Caki2 (cell line): ENCODE measurements around the gene LRBA. TPM values are rescaled to one million over a fixed set of nuclear protein-coding genes. Genes with fewer than 3 reads are reported as not detected.

Source experiments
- DNase-seq: peaks from one replicate; pipeline ENCODE4 v3.0.0-alpha.2; 2015; ENCODE audit warnings: low read depth
- in situ Hi-C: cut with HindIII; loops from 2 replicates; pipeline ENCODE4 v1.10.0; 2016; ENCODE audit warnings: low sequenced_read_pairs, low pct_unique_long_range_greater_than_20kb, mixed read lengths
- total RNA-seq: library from RNA; depleted of rRNA; stranded (reverse); fragments of >200 nt; shearing (Covaris generic); gene quantifications from 2 replicates; pipeline ENCODE4 v1.2.3, GENCODE V29; 2014; ENCODE audit warnings: low replicate concordance

LRBA gene
- total RNA-seq, 1 experiment from 2014 or later, result 23.3 TPM

DNA sequence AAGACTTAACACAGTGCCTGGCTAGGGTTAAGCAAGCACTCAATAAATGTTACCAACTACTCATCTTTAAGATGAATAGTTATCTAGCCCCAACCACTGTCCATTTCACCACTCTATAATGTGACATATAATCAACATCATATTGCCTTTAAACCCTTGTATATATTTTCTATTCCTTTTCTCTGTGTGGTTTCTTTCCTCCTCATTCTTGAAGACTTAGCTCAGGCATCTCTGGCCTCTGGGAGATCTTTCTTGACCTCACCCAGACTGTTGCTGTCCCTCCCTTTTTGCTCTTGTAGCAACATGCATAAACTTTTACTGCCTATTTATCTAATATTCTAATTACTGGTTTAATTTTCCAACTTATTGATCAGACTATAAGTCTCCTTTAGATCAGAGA is 683.0 kb downstream of the LRBA start:
- in situ Hi-C loops, result no loop called here
- no peak for DNase-seq

DNA sequence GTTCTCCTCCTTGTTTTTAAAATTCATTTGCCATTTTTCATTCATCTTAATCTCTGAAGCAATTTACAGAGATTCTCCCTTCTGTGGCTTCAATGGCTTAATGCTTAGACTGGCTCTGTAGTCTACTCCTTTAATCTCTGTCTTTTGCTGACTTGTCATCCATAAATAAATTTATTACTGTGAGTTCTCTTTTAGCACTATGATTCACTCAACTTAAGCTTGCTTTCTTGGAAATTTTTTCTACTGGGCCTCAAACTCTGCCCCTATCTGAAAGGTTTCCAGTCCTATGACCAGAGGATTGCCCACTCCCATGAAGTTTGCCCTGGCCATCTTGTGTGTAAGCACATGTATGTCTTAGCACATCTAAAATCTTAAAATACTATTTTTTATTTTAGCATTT is 685.7 kb downstream of the LRBA start:
- no peak for DNase-seq
- in situ Hi-C loops, result no loop called here

DNA sequence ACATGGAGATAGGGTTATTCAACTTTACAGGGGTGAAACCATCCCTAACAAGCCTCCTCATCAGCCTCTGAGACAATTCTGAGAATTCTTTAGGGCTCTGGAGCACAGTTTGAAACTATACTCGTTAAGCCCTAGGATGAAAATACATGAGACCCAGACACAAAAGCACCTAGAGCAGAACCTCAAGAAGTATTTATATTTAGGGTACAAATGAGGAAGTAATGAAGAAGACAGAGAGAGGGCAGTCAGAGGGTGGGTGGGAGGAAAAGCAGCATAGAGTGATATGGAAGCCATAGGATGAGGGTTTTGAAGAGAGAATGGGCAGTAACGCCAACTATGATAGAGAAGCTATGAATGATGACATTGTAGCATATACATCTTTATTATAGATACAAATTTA is 686.6 kb downstream of the LRBA start:
- in situ Hi-C loops, result no loop called here
- no peak for DNase-seq

DNA sequence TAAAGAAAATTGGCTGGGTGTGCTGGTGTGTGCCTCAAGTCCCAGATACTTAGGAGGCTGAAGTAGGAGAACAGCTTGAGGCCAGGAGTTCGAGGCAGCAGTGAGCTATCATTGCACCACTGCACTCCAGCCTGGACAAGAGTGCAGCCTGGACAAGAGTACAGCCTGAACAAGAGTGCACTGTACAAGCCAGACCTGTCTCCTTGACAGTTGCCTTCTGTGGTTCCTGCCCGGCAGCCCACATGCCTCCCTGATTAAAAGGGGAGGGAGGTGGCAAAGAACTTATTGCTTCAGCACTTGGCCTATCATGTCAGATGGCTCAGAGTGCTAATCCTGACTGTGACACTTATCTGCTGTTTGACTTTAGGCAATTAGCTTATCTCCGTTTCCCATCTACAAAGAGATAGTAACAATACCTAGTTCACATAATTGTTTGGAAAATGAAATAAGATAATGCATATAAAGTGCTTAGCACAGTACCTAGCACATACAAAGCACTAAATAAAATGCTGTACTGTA is 687.8 kb downstream of the LRBA start:
- in situ Hi-C loops, result no loop called here
- no peak for DNase-seq

DNA sequence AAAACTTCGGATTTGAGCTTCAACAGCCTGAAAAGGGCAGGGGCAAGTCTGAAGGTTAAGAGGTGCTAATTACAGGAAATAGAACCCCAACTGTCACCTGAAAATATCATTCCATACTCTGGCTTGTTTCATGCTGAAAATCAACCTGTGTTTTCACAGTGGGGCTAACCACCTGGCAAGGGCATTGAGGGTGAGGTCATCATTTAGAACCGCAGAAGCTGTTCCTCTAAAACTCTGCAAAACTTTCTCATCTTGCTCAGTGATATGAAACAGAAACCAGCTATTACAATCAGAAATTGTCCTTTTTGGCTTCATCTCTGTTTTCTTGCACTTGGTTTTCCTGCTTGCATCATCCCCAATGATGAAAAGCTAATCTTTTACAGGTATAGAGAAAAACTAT is 689.2 kb downstream of the LRBA start:
- in situ Hi-C loops, result no loop called here
- DNase-seq, result no peak

DNA sequence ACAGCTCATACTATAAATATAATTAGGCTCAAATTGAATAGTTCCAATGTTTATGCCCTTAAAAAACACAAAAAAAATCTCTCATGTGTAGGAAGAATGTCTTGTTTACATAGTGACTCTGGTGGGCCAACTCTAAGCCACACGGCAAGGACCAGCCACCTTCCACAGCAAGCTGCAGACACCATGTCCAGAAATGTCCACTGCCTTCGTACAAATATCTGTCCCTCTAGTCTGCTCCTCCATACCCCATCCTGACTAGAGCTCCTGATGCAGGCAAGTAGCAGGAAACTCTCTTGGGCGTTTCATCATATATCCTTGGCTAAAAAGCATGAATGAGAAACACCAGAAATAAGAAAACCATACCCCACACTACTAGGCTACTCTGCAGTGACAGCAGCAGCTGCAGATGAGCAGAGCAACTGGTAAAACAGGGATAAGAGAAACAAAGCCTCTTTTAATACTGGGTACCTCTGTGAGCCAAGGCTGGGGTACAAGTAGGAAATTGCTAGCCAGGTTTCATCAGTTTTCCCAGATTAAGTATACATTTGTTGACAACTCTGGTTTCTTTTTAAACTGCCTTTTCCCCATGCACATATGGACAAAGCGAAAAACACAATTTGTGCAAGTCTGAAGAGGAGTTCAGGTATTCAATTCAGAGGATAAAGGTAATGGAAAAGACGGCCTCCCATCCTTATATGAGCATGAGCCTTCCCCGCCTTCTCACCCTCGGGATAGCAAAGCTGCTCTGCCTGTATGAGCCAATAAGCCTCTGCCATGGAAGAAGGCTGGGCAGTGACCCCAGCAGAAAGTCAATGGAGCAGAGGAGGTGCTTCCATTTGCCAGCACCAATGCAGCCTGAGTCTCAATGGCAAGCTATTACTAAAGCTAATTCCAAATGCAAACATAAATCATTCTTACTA is 691.4 kb downstream of the LRBA start:
- no peak for DNase-seq
- in situ Hi-C loops, result no loop called here

DNA sequence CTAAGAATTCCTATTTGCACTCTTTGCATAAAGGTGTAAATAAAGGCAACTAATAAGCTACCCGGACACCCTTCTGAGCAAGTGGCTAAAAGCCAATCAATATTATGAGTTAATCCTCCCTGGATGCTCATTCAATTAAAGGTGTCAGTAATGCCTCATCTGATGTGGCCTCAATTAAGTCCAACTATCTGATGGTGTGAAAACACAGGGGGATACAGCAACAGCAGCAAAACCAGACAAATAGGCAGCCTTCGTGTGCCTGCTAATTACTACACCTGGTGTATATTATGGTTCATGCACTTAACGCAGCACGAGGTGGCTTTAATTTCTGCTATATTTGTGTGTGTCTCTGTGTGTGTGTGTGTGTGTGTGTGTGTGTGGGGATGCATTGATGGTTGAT is 692.4 kb downstream of the LRBA start:
- in situ Hi-C loops, result no loop called here
- DNase-seq, result no peak

DNA sequence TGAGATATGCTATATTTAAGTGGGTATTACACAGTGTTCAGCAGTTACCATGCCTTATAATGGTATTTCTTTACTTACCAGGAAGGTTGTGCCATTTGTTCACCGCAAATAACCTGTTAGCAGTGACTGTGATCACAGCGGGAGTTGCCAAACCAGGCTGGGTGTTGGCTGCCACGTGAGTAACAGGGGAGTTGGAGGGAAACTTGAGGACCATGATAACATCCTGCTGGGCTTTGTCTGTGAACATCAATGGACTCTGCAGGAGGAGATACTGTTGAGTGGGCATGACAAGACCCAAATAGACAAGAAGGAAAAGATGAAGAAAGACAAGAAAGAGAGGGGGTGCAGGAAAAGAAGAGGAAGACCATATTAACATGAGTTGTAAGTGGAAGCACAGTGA is 694.0 kb downstream of the LRBA start:
- in situ Hi-C loops, result no loop called here
- no peak for DNase-seq

DNA sequence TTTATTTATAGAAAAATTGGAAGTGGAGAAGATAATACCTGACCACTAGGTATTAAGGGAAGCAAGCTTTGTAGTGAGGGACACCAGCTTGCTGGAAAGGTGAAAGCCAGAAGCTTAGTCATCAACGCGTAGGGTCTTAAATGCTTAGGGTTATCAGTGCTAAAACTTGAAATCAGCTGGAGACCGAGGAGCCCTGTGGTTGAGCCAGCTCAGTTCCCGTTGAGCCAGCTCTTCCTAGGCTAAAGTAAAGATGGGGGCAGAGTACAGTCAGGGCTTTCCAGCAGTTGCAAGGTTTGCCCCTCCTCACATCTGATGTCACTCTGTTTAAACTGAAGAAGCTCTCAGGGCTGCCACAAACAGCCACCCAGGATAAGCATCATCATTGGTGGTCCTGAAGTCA is 696.1 kb downstream of the LRBA start:
- in situ Hi-C loops, result no loop called here
- DNase-seq, result no peak

DNA sequence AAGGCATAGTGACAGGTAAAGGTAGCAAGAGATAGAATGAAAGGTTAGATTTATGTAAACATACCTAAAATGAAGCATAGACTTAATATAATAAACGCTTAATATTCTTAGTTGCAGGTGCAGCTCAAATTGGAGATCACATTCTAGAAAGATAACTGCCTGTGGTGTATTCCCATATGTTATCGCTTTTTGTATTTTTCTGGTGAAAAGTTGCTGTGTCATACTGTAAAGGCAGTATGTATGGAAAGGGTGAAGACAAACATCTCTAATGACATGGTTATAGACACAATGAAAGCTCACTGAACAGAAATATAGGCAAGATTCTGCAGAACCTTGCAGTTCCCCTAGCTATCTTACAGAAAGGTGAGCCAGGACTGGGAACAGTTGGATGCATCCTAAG is 696.6 kb downstream of the LRBA start:
- DNase-seq, result no peak
- in situ Hi-C loops, result no loop called here

DNA sequence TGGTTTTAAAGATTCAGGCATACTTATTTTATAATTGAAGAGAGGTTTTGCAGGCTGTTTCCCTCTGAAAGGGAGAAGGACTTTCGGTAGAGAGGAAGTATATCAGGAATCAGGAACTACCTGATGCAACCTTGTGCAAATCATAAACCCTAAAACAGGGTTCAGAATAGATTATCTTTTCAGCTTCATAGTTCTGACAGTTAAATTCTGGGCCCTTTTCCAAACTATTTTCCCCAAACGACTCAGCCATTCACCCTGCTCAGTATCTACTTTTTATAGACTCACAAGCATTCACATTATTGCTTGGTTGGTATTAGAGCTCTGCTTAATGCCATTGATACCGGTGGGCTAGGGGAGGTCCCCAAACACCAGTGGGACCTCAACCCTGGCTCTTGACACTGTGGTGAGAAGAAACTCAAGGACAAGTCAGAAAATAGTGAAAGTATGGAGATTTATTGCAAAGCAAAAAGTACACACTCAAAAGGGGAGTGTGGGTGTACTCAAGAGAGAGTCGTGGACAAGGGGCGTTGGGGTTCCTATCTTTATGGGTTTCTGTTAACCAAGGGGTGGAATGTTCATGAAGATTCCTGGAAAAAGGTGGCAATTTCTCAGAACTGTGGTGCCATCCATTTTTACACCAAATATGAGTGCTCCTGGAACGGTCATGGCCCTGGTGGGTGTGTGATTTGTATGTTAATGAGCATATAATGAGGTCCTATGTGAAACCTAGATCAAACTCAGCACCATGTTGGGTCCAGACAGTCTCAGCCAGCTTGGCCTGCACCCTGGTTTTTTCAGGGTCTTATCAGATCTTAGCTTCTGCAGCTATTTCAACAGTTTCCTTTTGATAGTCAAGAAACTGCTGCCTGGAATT is 698.5 kb downstream of the LRBA start:
- in situ Hi-C loops, result no loop called here
- DNase-seq, result no peak

DNA sequence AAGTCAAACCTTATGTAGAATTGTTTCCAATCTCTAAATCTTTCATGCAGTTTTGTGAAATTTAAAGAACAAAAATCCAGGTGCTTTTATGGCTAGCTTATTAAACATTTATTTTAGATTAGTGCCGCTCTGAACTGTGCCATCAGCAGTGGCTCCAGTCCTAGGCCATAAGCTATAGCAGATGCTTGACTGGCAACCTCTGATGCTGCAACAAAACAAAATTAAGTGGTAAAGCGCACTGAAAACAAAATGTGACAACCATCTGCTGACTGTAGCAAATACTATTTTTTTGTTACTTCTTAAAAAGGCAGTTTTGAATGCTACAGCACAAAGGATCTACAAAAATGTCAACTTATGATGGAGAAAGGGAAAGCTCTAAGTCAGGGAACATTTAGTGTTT is 699.4 kb downstream of the LRBA start:
- DNase-seq, result no peak
- in situ Hi-C loops, result no loop called here

DNA sequence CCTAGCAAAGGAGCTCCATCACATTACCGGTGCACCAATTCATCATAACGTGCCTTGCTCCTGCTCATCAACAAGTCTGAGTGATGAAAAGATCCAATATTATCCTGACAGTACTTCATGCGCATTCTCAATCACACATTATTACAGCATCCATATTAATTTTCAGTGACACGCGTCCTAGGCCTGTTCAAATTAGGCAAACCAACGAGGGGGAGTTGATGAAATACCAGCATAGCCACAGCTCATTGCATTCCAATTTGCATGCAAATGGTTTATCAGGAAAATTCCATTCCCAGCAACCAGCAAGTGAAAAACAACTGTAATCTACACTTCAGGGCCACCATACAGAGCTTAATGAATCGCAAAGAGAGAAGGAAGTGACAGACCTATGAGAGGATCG is 699.9 kb downstream of the LRBA start:
- in situ Hi-C loops, result no loop called here
- no peak for DNase-seq

DNA sequence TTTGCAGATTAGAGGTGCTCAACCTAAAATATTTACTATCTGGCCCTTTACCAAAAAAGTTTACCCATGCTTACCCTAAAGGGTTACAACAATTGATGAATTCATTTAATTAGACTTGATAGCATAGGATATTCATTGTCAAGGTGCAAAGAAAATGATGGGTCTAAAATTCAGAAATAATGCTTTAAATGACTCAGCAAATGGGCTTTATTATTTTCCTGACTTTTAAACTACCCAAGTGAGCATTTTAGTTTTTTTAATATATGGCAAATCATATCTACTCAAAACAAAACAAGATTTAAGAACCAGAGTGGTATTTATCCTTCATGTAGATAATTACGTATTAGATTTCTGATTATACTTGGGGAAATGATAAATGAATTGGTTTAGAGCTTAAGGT is 701.1 kb downstream of the LRBA start:
- DNase-seq, result no peak
- in situ Hi-C loops, result no loop called here

DNA sequence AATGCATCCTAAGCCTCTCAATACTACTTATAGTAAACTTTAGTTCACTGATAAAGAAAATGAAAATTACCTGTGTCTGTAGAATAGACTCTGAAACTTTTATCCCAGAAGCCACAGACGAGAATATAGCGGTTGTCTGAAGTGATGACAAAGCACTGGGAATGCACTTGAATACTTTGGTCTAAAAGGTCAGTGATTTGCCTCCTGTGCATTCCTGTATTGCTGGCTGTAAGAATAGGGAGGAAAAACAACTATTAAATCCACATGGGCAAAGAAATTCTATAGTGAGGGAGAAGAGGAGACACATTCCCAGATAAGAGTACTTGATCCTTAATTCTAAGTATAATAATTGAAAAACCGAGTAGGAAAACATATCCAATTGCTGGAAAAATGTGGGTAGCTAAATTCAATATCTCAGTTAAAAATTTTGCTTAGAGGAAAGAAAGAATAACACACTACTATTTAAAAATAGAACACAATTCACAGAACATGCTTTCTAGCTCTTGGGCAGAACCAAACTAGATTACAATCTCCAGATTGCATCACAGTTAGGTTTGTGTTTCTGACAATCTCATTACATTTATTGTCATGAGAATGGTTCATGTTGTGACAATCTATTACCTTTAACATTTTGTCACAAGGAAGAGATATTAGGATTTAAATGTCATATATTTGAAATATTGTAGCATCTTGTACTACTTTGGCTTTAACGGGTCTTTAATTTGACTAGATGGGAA is 704.8 kb downstream of the LRBA start:
- in situ Hi-C loops, result no loop called here
- no peak for DNase-seq

DNA sequence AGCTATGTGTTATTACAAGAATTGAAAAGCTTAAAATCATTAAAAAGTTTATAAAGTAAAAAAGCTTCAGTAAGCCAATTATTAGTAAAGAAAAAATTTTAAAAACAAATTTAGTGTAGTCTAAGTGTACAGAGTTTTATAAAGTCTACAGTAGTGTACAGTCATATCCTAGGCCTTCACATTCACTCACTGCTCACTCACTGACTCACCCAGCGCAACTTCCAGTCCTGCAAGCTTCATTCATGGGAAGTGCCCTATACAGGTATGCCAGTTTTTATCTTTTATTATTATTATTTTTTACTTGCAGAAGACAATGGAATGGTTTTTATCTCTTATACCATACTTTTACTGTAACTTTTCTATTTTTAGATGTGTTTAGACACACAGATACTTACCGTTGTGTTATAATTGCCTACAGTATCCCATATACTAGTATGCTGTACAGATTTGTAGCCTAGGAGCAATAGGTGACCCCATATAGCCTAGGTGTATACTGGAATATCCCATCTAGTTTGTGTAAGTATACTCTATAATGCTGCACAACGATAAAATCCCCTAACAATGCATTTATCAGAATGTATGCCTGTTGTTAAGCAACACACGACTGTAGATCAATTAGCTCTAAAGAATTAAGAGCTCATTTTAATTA is 706.1 kb downstream of the LRBA start:
- in situ Hi-C loops, result no loop called here
- no peak for DNase-seq

DNA sequence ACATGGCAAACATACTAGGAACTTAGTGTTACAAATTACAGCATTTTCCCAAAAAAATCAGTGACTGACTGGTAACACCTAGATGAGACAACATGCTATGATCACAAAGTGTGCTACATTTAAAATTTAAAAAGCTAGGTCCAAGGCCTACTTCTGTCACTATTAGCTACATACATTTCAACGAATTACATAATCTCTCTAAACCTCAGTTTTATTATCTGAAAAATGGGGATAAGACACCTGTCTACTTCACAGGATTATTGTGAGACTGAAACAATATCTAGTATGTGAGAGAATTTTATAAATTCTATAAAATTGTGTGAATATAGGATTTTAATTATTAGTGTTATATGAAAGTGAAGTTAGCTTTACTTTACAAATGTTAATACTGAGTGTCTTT is 708.4 kb downstream of the LRBA start:
- in situ Hi-C loops, result no loop called here
- DNase-seq, result no peak

DNA sequence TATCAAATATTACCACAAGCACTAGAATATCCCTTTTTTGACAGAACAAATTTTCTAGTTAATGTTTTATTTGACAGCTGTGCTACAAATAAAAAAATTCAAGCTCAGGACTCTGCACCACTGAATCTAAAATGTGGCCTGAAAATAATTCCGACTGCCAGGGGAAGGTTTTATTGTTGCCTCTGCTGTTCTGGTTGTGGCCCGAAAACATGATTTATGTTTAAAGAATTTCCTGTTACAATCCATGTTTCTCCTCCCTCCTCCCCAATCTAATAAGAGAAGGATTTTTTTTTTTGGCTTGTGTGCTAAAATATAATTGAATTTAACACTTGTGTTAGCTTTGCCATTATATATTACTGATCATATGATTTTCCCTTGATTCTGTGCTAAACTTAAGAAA is 709.1 kb downstream of the LRBA start:
- in situ Hi-C loops, result no loop called here
- no peak for DNase-seq
